HUES6 (cell line): ENCODE data around the gene NSG1.

ENCODE experiments used
- H3K27ac ChIP-seq: 2 replicates; pipeline ENCODE4 v1.7.0; 2013; ENCODE audit warnings: low read depth, mild to moderate bottlenecking, low read length, inconsistent platforms
- H3K27me3 ChIP-seq: 2 replicates; pipeline ENCODE4 v1.6.1; 2013; ENCODE audit warnings: low read length; ENCODE audit not compliant: control insufficient read depth, insufficient read depth
- H3K36me3 ChIP-seq: 2 replicates; pipeline ENCODE4 v1.6.1; 2013; ENCODE audit warnings: low read length; ENCODE audit not compliant: control insufficient read depth, insufficient read depth
- H3K4me1 ChIP-seq: 2 replicates; pipeline ENCODE4 v1.6.1; 2013; ENCODE audit warnings: low read length; ENCODE audit not compliant: control insufficient read depth, insufficient read depth
- H3K4me3 ChIP-seq: 2 replicates; pipeline ENCODE4 v1.5.1; 2013; ENCODE audit warnings: low read depth, low read length
- H3K9ac ChIP-seq: one replicate; pipeline ENCODE4 v1.6.1; 2013; ENCODE audit warnings: mild to moderate bottlenecking, low read length
- H3K9me3 ChIP-seq: 2 replicates; pipeline ENCODE4 v1.6.1; 2013; ENCODE audit warnings: low read depth, low read length; ENCODE audit not compliant: control insufficient read depth, insufficient read depth

NSG1 gene

DNA sequence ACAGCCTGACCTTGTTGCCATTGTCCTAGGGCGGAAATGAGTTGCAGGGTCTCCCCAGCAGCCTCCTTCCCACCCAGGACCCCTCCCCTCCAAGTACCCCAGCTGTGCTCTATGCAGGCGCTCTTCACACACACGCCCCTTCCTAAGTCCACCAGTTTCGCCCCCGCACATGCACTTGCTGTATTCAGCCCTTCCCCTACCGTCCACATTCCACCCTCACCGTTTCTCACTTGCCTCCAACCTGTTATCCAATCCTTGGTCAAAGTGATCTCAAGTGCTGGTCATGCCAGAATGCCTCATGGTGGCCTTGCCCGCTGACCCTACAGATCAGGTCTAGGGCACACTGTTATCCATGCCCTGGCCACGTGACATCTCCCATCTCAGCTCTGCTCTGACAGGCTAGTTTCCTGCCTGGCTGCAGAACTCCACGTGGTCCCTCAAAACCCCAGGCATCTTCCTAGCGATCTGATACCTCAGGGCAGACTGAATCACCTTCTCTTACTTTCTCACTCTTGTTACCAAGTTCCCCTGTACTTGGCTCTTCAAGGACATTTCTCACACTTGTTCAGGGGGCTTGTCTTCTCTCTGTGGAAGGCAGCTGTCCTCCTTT lies 39.7 kb downstream of the NSG1 start:
- Histone ChIP-seq H3K27ac (no peak overlapping the region), H3K27me3 (peaks cover 11% of the 10 kb centered on the region; the same call in 1 of the 2 replicates), H3K36me3 (peaks cover 5% of the 10 kb centered on the region; the same call in 1 of the 2 replicates), H3K9me3 (no peaks in the 10 kb centered on the region), H3K9ac (no peak overlapping the region), H3K4me1 (peaks cover 56% of the 10 kb centered on the region), H3K4me3 (peak overlapping the region; percentile 25; the same call in 1 of the 2 replicates)

DNA sequence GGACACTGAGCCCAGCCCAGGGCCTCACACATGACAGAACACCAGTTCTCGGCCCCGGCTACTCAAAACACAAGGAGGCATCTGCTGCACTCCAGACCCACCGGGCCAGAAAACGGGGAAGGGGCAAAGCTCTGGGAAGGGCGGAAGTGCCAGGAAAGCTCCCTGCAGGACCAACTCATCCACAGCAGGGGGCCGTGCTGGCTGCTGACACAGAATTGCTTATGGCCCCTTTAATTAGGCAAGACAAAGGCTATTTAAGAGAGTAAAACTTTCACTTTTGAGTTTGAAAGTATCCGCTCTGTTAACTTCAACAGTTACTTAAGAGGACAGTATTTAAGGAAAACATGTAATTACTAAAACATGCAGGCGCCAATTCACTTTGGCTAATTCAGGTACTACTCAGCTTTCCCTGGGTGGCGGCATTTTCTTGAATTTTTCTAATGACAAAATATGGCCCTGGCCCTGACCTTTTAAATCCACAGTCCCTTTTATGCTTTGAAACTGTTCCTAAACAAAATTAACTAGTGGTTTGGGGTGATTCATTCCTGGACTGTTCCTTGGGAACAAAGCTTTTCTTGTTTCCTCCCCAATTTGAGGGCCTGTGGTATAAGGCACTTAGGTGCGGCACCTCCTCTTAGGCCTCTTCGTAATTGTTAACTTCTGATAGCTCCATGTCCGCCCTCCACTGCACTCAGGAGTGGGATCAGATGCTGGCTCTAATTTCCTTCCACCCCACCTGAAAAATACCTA lies 40.4 kb downstream of the NSG1 start:
- Histone ChIP-seq H3K9ac (peak overlapping the region; percentile 9), H3K9me3 (no peaks in the 10 kb centered on the region), H3K4me1 (peaks cover 56% of the 10 kb centered on the region), H3K27ac (peak overlapping the region; percentile 13; the same call in 1 of the 2 replicates), H3K36me3 (no peaks in the 10 kb centered on the region), H3K4me3 (peak overlapping the region; percentile 25; the same call in 1 of the 2 replicates), H3K27me3 (peaks cover 11% of the 10 kb centered on the region; the same call in 1 of the 2 replicates)

DNA sequence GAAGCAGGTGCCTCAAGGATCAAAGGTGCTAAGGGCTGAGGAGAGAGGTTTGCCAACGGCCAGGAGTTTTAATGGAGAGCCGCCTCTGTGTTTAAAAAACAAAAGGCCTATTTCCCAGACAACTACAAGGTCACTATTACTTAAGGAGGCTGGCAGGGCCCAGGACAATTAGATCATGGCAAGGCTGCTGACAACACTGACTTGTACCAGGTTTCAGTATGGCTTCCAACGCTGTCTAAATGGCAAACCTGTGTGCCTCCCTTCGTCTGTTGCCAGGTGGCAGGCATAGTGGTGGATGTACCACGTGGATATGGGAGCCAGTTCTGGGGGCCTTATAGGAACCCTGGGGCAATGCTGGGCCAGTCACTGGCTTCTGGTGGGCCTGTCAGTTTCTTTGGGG lies 41.0 kb downstream of the NSG1 start:
- Histone ChIP-seq H3K27me3 (peaks cover 11% of the 10 kb centered on the region; the same call in 1 of the 2 replicates), H3K9ac (peak overlapping the region; percentile 9), H3K4me1 (peaks cover 56% of the 10 kb centered on the region), H3K9me3 (no peaks in the 10 kb centered on the region), H3K27ac (peak overlapping the region; percentile 13; the same call in 1 of the 2 replicates), H3K36me3 (peaks cover 5% of the 10 kb centered on the region), H3K4me3 (no peak overlapping the region; the same call in 1 of the 2 replicates)

DNA sequence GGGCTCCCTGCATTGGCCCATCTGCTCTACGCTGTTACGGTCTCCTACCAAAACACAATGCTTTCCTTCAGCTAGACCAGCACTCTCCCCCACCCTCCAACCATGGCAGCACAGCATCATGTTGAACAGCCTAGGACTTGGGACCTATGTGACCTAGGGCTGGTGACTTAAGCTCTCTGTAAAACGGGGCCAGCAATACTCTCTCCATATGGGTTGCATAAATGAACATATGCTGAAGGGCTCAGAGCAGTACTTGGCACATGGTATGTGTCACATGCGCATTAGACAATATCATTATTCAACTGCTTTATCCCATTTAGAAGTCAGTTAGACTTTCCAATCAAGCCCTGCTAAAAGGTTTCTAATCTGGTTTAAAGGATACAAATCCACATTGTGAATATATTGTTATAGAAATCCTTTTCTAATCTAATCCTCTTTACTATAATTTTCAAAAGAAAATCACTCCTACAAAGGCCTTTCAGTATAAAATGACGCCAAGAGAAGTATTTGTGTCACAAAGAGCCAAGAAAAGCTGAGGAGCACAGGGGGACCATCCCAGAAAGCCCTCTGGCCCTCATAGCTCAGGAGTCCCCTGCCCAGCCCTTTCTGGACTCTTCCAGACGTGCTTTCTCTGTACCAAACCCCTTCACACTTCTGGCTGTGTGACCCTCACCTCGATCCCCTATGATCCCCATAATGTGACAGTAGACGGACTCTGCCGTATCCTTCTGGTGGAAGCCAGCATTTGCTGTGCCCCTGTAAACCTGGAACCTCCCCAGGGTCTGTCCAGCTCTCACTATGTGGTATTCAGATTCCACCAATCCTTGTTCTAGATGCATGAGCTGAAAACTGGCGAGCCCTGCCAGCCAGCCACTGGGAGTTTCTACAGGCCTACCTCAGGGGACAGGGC lies 42.3 kb downstream of the NSG1 start:
- Histone ChIP-seq H3K36me3 (peaks cover 6% of the 10 kb centered on the region), H3K27ac (no peak overlapping the region), H3K9ac (no peak overlapping the region), H3K27me3 (peaks cover 11% of the 10 kb centered on the region; the same call in 1 of the 2 replicates), H3K9me3 (no peaks in the 10 kb centered on the region), H3K4me3 (no peak overlapping the region), H3K4me1 (peaks cover 44% of the 10 kb centered on the region)

DNA sequence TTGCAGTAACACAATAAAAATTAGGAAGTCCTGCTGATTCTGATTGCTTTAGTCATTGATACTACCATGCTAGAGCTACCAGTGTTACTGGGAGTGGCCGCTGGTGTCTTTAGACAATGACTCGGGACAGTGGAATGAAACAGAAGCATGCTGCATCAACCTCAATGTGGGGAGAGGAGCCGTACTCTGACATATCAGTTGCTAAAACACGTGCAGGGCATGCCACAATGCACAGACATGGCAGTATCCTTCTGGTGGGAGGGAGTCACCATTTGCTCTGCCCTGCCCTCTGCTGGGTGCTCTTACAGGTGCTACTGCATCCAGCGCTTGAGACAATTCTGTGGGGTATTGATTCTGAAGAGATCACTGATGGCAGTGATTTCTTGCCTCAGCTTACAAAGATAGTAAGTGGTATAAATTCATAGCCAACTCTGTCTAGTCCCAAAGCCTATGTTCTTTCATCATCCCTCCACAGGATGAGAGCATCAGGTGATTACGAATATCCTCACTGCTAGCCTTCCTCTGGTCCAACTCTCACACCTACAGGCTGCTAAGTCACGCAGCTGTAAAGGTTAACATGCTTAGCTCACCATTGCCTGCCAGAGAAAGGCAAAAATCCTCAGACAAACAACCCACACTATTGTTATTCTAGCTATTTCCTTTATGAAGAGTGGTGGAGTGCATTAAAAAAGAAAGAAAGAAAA lies 43.7 kb downstream of the NSG1 start:
- H3K4me1 ChIP-seq: peaks cover 33% of the 10 kb centered on the region
- H3K4me3 ChIP-seq: no peak overlapping the region
- no peak overlapping the region for H3K9ac ChIP-seq
- peaks cover 11% of the 10 kb centered on the region; the same call in 1 of the 2 replicates for H3K27me3 ChIP-seq
- H3K36me3 ChIP-seq: peaks cover 8% of the 10 kb centered on the region
- no peak overlapping the region for H3K27ac ChIP-seq
- H3K9me3 ChIP-seq: no peaks in the 10 kb centered on the region

DNA sequence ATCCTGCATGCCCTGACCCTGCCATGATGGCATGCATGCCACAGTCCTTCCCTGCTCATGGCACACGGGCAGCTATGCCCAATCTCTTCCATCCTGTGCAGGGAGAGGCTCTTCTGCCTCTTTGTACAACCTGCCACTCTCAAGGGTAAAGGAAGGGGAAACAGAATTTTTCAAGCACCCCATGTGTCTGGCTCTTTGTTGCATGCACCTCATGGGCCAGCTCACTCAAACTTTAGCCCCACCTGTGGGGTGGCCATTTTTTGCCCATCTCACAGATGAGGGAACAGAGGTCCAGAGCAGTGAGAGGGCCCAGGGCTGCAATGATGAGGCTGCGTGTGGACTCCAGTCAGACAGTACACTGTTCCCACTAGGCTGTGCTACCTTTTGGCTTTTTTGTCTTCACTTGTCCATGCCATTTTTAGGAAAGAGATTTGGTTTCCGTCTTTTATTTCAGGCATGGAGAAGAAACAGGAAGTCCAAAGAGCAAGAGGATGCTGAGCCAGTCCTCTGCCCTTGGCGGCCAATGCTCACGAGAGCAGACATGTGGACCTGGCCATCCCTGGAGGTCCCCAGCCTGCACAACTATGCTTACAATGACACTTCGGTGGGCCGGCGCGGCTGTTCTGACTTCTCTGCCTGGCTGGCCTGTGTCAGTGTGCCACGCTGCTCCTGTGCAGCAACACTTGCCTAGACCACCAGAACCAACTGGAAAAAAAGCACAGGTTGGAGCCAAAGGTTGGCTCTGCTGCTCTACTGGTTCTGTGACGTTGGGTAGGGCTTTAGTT lies 45.6 kb downstream of the NSG1 start:
- peaks cover 11% of the 10 kb centered on the region; the same call in 1 of the 2 replicates for H3K27me3 ChIP-seq
- H3K4me1 ChIP-seq: peaks cover 15% of the 10 kb centered on the region
- H3K9ac ChIP-seq: no peak overlapping the region
- no peak overlapping the region for H3K4me3 ChIP-seq
- H3K27ac ChIP-seq: no peak overlapping the region
- peaks cover 10% of the 10 kb centered on the region for H3K36me3 ChIP-seq
- H3K9me3 ChIP-seq: no peaks in the 10 kb centered on the region

DNA sequence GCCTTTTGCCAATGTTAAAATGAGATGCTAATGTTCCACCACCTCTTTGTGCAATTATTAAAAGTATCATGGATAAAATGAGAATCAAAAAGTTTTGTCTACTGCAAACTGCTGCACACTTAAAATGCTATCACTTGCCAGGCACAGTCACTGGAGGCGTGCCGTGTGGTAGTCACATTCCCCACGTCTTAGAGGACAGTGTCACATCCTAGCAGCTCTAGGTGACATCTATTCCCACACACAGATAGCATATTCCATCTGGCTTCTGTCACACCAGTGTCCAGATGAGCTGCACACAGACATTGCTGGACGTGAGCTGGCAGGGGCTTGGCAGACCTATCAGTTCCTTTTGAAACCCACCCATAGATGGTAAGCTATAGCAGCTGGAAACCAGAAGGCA lies 47.0 kb downstream of the NSG1 start:
- H3K9me3 ChIP-seq: no peaks in the 10 kb centered on the region
- H3K36me3 ChIP-seq: peaks cover 18% of the 10 kb centered on the region
- H3K9ac ChIP-seq: no peak overlapping the region

DNA sequence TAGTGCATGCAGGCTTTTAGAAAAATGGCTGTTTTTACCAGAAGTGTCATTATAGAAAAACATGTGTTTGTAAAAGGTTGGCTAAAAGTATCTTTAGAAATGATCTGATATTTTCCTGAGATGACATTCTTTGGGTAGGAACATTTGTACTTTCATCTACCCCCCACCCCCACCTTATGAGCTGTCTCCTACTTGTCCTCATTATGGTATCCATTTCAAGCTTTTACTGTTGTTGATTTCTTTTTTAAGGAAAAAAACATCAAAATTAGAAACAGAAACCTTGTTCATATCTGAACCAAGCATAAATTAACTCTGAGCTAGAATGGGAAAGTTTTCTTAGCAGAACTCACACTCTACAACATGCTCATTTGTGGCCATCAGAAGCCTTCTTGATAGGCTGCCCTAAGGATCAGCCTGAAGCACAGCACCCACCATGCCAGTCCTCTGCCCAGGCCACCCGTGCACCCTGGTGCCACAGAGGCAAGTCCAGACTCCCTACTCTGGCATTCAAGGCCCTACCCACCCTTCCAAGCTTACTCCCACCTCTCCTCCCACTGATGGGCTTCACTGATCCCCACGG lies 49.4 kb downstream of the NSG1 start:
- H3K27me3 ChIP-seq: no peaks in the 10 kb centered on the region
- H3K36me3 ChIP-seq: peaks cover 18% of the 10 kb centered on the region
- H3K4me3 ChIP-seq: no peak overlapping the region
- no peaks in the 10 kb centered on the region for H3K9me3 ChIP-seq
- H3K4me1 ChIP-seq: no peaks in the 10 kb centered on the region
- no peak overlapping the region for H3K27ac ChIP-seq
- no peak overlapping the region for H3K9ac ChIP-seq

More for the DNA sequence above, 47.0 kb downstream of the NSG1 start:
- Histone ChIP-seq H3K27ac (no peak overlapping the region), H3K27me3 (peaks cover 7% of the 10 kb centered on the region; the same call in 1 of the 2 replicates), H3K4me3 (no peak overlapping the region), H3K4me1 (peaks cover 1% of the 10 kb centered on the region; the same call in 1 of the 2 replicates)

DNA sequence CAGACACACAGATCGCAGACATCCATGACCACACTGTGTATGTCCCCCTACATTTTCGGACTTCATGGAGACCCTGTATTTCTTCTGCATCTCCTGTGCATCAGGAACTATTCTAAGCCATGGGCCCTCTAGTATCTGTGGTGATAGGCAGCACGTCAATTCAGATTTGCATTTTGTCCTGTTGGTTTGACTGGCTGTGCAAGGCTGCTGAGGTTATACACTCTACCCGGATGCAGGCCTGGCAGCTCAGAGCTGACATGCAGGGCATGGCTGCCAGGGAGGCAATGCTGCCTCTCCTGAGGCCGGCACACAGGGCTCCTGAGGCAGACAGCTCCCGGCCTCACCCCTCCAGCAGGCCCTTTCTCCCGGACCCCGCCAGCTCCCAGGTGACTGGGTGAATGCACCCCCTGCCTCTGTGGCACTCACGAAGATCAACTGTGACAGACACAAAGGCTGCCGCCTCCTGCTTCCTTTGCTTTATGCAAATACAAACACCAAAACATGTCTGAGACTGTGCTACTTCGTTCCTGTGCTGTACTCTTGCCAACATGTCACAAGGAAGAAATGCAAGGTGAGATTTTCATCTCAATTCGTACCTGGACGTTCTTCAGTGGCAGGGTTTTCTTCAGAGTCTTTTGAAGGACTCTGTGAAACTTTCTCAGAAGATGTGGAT lies 51.0 kb downstream of the NSG1 start:
- Histone ChIP-seq H3K36me3 (peaks cover 13% of the 10 kb centered on the region), H3K9ac (no peak overlapping the region), H3K9me3 (no peaks in the 10 kb centered on the region), H3K4me3 (no peak overlapping the region), H3K4me1 (no peaks in the 10 kb centered on the region), H3K27ac (no peak overlapping the region), H3K27me3 (no peaks in the 10 kb centered on the region)
